ENCODE measurements around the gene TSPAN6. TPM values are rescaled to one million over a fixed set of nuclear protein-coding genes. Genes with fewer than 3 reads are reported as not detected.

The TSPAN6 gene
- total RNA-seq, 1 experiment from 2014 or later = 40.2 TPM

DNA sequence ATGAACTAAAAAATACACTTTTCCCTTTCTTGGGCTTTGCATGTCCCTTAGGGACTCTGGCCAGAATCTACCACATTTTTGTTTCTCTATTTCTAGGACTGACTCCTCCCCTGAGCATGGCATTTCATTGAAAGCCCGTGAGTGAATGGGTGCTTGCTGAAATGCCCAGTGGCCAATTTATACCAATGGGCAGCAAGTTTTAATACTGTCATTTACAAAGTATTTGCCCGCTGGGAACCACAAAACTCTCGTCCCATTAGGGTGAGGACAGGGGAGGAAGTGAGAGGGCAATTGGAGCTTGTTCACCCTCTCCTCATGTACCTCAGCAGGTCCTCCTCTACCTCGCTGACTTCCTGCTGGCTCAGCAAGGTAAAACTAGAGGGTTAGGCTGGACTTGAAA, 8.5 kb upstream of the TSPAN6 start:
- H3K27ac ChIP-seq (ENCODE audit: low read depth, low read length, poor library complexity, severe bottlenecking) = no peak overlapping the region
- BruUV-seq (replicated peaks) = no TSS peak
- no peaks in the 10 kb centered on the region for H3K36me3 ChIP-seq (ENCODE audit: insufficient read depth, low read length, poor library complexity, severe bottlenecking)
- H3K4me1 ChIP-seq (ENCODE audit: insufficient read depth, low read length, poor library complexity, severe bottlenecking) = peaks cover 8% of the 10 kb centered on the region
- H3K4me3 ChIP-seq (ENCODE audit: low read depth, low read length, poor library complexity, severe bottlenecking) = peak overlapping the region; percentile 6
- ChIA-PET CTCF (no interaction called here), POLR2A (ENCODE audit: low non-redundant PET) (no interaction called here)
- no peaks in the 10 kb centered on the region for H3K9me3 ChIP-seq (ENCODE audit: low read depth, low read length, poor library complexity, severe bottlenecking)
- intact Hi-C loops (cut with micrococcal nuclease; ENCODE audit: unreplicated experiment) = no loop called here
- DNase-seq (ENCODE audit: low spot score) = no peak
- TF ChIP-seq CTCF (conservative IDR thresholded peaks at IDR 0.05; ENCODE audit: low read depth, low read length) (no peak), EZH2 (IDR thresholded peaks at IDR 0.05; ENCODE audit: borderline replicate concordance, low read depth, low read length, poor library complexity, severe bottlenecking) (no peak)
- H3K27me3 ChIP-seq (replicated peaks; ENCODE audit: insufficient read depth, low read depth, low read length, poor library complexity) = no peaks in the 10 kb centered on the region

DNA sequence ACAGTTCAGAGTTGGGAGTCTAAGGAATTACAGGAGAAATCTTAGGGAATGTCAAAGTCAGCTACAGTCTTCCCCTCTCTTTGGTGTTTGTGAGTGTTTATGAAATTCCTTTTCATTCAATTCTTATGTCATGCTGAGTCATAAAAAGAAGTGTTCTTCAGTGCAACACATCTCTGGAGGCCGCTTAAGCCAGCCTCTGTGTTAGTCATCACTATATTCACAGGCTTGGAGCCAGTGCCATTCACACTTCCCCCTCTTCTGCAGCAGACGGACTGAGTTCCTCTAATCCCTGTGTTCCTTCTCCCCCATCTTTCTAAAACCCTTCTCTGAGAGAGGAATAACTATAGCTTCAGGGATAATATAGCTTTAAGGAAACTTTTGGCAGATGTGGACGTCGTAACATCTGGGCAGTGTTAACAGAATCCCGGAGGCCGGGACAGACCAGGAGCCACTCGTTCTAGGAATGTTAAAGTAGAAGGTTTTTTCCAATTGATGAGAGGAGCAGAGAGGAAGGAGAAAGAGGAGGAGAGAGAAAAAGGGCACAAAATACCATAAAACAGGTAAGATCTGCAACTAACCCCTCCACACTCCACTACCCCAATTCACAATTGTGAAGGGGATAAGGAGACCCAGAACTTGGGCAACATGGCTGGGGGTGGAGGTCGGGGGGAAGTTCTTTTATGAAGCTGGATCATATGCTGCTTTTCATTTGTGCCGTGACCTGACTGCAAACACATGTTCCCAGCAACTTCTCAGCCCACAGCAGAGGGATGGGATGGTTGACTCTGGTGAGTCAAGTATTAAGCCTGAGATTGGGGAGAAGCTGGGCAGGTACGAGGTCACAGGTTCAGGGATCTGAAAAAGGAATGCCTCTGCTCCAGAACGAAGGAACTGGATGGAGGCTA, 7.6 kb upstream of the TSPAN6 start, which contains the start of gene SRPX2:
TSS of gene SRPX2 (plus strand) at position 244 of the 905 bp plus-strand sequence. CDS start 2,124 bp downstream, outside the sequence.
- intact Hi-C loops (cut with micrococcal nuclease; ENCODE audit: unreplicated experiment) = no loop called here
- ChIA-PET POLR2A (ENCODE audit: low non-redundant PET) (no interaction called here), CTCF (no interaction called here)
- H3K4me1 ChIP-seq (ENCODE audit: insufficient read depth, low read length, poor library complexity, severe bottlenecking) = peaks cover 8% of the 10 kb centered on the region
- peak; percentile 60 for DNase-seq (ENCODE audit: low spot score)
- H3K27ac ChIP-seq (ENCODE audit: low read depth, low read length, poor library complexity, severe bottlenecking) = no peak within 1 kb of the TSS
- TF ChIP-seq CTCF (conservative IDR thresholded peaks at IDR 0.05; ENCODE audit: low read depth, low read length) (no peak), EZH2 (IDR thresholded peaks at IDR 0.05; ENCODE audit: borderline replicate concordance, low read depth, low read length, poor library complexity, severe bottlenecking) (no peak)
- H3K4me3 ChIP-seq (ENCODE audit: low read depth, low read length, poor library complexity, severe bottlenecking) = peak within 1 kb of the TSS; percentile 6
- H3K36me3 ChIP-seq (ENCODE audit: insufficient read depth, low read length, poor library complexity, severe bottlenecking) = no peaks in the 10 kb centered on the region
- BruUV-seq (replicated peaks) = TSS peak; percentile 82
- no peaks in the 10 kb centered on the region for H3K27me3 ChIP-seq (replicated peaks; ENCODE audit: insufficient read depth, low read depth, low read length, poor library complexity)
- H3K9me3 ChIP-seq (ENCODE audit: low read depth, low read length, poor library complexity, severe bottlenecking) = no peaks in the 10 kb centered on the region

GRCh38 chrX:100643212-100643611, 6.6 kb upstream of the TSPAN6 start:
- POLR2A ChIA-PET (ENCODE audit: low non-redundant PET) = interaction anchor here (0.5 kb wide), 1 partner anchor 205 kb away, joined by 8 read pairs; no protein-coding TSS in a partner anchor
- CTCF ChIA-PET = no interaction called here
- no peak for DNase-seq (ENCODE audit: low spot score)
- intact Hi-C loops (cut with micrococcal nuclease; ENCODE audit: unreplicated experiment) = no loop called here
- Histone ChIP-seq H3K4me1 (ENCODE audit: insufficient read depth, low read length, poor library complexity, severe bottlenecking) (no peaks in the 10 kb centered on the region), H3K36me3 (ENCODE audit: insufficient read depth, low read length, poor library complexity, severe bottlenecking) (no peaks in the 10 kb centered on the region), H3K27ac (ENCODE audit: low read depth, low read length, poor library complexity, severe bottlenecking) (no peak overlapping the region), H3K9me3 (ENCODE audit: low read depth, low read length, poor library complexity, severe bottlenecking) (no peaks in the 10 kb centered on the region), H3K4me3 (ENCODE audit: low read depth, low read length, poor library complexity, severe bottlenecking) (no peak overlapping the region), H3K27me3 (replicated peaks; ENCODE audit: insufficient read depth, low read depth, low read length, poor library complexity) (no peaks in the 10 kb centered on the region)
- no TSS peak for BruUV-seq (replicated peaks)
- TF ChIP-seq EZH2 (IDR thresholded peaks at IDR 0.05; ENCODE audit: borderline replicate concordance, low read depth, low read length, poor library complexity, severe bottlenecking) (no peak), CTCF (conservative IDR thresholded peaks at IDR 0.05; ENCODE audit: low read depth, low read length) (no peak)

Data from A673 (cell line).